ENCODE data around the gene PTPRG.

Gene PTPRG

GRCh38 chr3:61844346-61844745, 283.0 kb downstream of the PTPRG start:
- H3K4me1 ChIP-seq (ENCODE audit: control insufficient read depth, insufficient read depth, low read length), result peaks cover 41% of the 10 kb centered on the region
- no peak overlapping the region for H3K4me3 ChIP-seq (ENCODE audit: low read depth, low read length)
- no peaks in the 10 kb centered on the region for H3K27me3 ChIP-seq (ENCODE audit: control insufficient read depth, insufficient read depth, low read length)
- H3K27ac ChIP-seq (ENCODE audit: low read depth, low read length), result no peak overlapping the region
- H3K9me3 ChIP-seq (ENCODE audit: control insufficient read depth, insufficient read depth, low read depth, low read length), result no peaks in the 10 kb centered on the region; the same call in 1 of the 2 replicates
- no peak overlapping the region for H3K9ac ChIP-seq (ENCODE audit: low read length)
- no peaks in the 10 kb centered on the region for H3K36me3 ChIP-seq (ENCODE audit: control insufficient read depth, insufficient read depth, low read length)

DNA sequence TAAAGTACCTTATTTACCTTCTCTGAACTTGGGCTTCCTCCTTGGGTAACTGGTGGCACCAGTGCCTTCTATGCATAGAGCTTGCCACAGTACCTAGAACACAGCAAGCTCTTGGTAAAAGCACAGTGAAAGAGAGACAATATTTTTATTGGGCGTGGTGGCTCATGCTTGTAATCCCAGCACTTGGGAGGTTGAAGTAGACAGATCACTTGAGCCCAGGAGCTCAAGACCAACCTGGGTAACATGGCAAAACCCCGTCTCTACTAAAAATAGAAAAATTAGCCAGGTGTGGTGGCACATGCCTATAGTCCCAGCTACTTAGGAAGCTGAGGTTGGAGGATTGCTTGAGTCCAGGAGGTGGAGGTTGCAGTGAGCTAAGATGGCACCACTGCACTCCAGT, 285.1 kb downstream of the PTPRG start:
- Histone ChIP-seq H3K9me3 (ENCODE audit: control insufficient read depth, insufficient read depth, low read depth, low read length) (no peaks in the 10 kb centered on the region; the same call in 1 of the 2 replicates), H3K9ac (ENCODE audit: low read length) (no peak overlapping the region), H3K4me3 (ENCODE audit: low read depth, low read length) (no peak overlapping the region), H3K36me3 (ENCODE audit: control insufficient read depth, insufficient read depth, low read length) (no peaks in the 10 kb centered on the region), H3K4me1 (ENCODE audit: control insufficient read depth, insufficient read depth, low read length) (peaks cover 40% of the 10 kb centered on the region), H3K27ac (ENCODE audit: low read depth, low read length) (no peak overlapping the region), H3K27me3 (ENCODE audit: control insufficient read depth, insufficient read depth, low read length) (no peaks in the 10 kb centered on the region)

DNA sequence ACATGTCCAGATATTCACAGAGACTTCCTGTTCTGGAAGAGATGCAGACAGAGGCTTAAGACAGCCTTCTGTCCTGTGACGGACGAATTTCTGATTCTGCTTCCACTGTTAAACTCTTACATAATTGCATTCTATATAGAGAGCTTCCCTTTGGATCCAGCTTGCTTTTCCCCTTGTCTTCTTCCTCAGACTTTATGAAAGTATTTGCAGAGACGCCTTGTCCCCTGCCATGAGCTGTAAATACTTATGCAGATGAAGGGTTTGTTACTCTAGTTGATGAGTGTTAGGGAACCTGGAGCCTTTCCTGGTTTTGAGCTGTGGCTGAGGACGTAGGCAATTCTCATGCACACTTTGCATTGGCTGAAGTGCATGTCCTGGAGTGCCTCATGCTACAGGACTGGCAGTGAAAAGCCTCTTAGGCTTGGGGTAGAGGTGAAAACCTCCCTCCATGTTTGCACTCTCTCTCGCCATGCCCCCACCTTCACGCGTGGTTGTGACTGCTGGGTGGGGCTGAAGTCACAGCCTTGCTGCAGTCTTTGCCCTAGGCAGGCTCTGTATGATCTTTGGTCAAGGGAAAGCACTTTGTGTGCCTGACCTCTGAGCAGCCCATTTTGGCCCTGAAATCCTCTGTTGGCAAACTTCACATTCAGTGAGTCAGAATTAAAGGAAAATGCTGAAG, 286.6 kb downstream of the PTPRG start:
- H3K27ac ChIP-seq (ENCODE audit: low read depth, low read length), result no peak overlapping the region
- H3K36me3 ChIP-seq (ENCODE audit: control insufficient read depth, insufficient read depth, low read length), result no peaks in the 10 kb centered on the region
- H3K4me1 ChIP-seq (ENCODE audit: control insufficient read depth, insufficient read depth, low read length), result peaks cover 45% of the 10 kb centered on the region
- no peak overlapping the region for H3K9ac ChIP-seq (ENCODE audit: low read length)
- H3K4me3 ChIP-seq (ENCODE audit: low read depth, low read length), result peak overlapping the region; percentile 8; the same call in 1 of the 2 replicates
- H3K9me3 ChIP-seq (ENCODE audit: control insufficient read depth, insufficient read depth, low read depth, low read length), result no peaks in the 10 kb centered on the region
- H3K27me3 ChIP-seq (ENCODE audit: control insufficient read depth, insufficient read depth, low read length), result no peaks in the 10 kb centered on the region

DNA sequence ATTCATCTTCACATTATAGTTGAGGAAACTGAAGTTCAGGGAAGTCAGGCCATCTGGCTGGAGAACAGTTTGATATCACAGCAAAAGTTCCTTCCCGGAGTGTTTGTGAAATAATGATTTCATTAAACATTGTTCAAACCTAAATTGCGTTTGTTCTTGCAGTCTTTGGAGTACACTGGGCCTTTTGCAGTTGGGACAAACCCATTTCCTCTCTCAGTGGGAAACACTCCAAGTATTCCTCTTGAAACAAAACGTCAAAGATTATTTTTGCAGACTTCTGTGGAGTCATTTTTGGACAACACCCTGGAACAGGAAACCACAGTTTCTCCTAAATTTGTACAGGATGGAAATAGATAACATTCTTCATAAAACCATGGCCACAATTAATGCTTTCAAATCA, 287.5 kb downstream of the PTPRG start:
- H3K27ac ChIP-seq (ENCODE audit: low read depth, low read length), result no peak overlapping the region

GRCh38 chr3:61853912-61854311, 292.5 kb downstream of the PTPRG start:
- peaks cover 25% of the 10 kb centered on the region for H3K4me1 ChIP-seq (ENCODE audit: control insufficient read depth, insufficient read depth, low read length)
- H3K4me3 ChIP-seq (ENCODE audit: low read depth, low read length), result no peak overlapping the region
- H3K9ac ChIP-seq (ENCODE audit: low read length), result no peak overlapping the region
- H3K9me3 ChIP-seq (ENCODE audit: control insufficient read depth, insufficient read depth, low read depth, low read length), result no peaks in the 10 kb centered on the region
- H3K36me3 ChIP-seq (ENCODE audit: control insufficient read depth, insufficient read depth, low read length), result no peaks in the 10 kb centered on the region
- no peaks in the 10 kb centered on the region for H3K27me3 ChIP-seq (ENCODE audit: control insufficient read depth, insufficient read depth, low read length)
- H3K27ac ChIP-seq (ENCODE audit: low read depth, low read length), result no peak overlapping the region

More for the DNA sequence above, 287.5 kb downstream of the PTPRG start:
- Histone ChIP-seq H3K4me1 (ENCODE audit: control insufficient read depth, insufficient read depth, low read length) (peaks cover 53% of the 10 kb centered on the region), H3K9ac (ENCODE audit: low read length) (no peak overlapping the region), H3K36me3 (ENCODE audit: control insufficient read depth, insufficient read depth, low read length) (no peaks in the 10 kb centered on the region), H3K9me3 (ENCODE audit: control insufficient read depth, insufficient read depth, low read depth, low read length) (no peaks in the 10 kb centered on the region), H3K27me3 (ENCODE audit: control insufficient read depth, insufficient read depth, low read length) (no peaks in the 10 kb centered on the region), H3K4me3 (ENCODE audit: low read depth, low read length) (no peak overlapping the region)

- H3K27ac ChIP-seq (ENCODE audit: low read depth, low read length), result no peak overlapping the region
- peaks cover 23% of the 10 kb centered on the region for H3K4me1 ChIP-seq (ENCODE audit: control insufficient read depth, insufficient read depth, low read length)
- no peaks in the 10 kb centered on the region for H3K9me3 ChIP-seq (ENCODE audit: control insufficient read depth, insufficient read depth, low read depth, low read length)
These were observed 293.8 kb downstream of the PTPRG start for GRCh38 chr3:61855211-61855610.

DNA sequence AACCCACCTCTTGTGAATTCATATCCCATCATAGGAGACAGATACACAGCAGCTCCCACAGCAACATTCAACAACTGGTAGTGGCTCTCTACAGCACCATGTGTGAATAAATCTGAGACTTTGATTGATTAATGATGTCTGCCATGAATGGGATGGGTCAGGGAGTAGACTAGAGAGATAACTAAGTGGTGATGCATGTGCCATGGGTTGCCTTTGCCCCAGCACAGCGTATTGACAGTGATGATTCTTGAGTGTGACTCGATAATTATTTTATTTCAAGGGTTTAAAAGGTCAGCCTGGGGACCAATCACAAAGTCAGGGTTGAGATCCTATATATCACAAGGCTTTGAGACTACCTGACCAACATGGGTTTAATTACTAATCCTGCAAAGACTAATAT, 295.9 kb downstream of the PTPRG start:
- H3K27me3 ChIP-seq (ENCODE audit: control insufficient read depth, insufficient read depth, low read length), result no peaks in the 10 kb centered on the region
- no peaks in the 10 kb centered on the region for H3K36me3 ChIP-seq (ENCODE audit: control insufficient read depth, insufficient read depth, low read length)
- no peak overlapping the region for H3K4me3 ChIP-seq (ENCODE audit: low read depth, low read length)
- no peak overlapping the region for H3K27ac ChIP-seq (ENCODE audit: low read depth, low read length)
- no peaks in the 10 kb centered on the region for H3K9me3 ChIP-seq (ENCODE audit: control insufficient read depth, insufficient read depth, low read depth, low read length)
- no peak overlapping the region for H3K9ac ChIP-seq (ENCODE audit: low read length)
- H3K4me1 ChIP-seq (ENCODE audit: control insufficient read depth, insufficient read depth, low read length), result peaks cover 38% of the 10 kb centered on the region

More at GRCh38 chr3:61855211-61855610, 293.8 kb downstream of the PTPRG start:
- Histone ChIP-seq H3K4me3 (ENCODE audit: low read depth, low read length) (no peak overlapping the region), H3K27me3 (ENCODE audit: control insufficient read depth, insufficient read depth, low read length) (no peaks in the 10 kb centered on the region), H3K9ac (ENCODE audit: low read length) (no peak overlapping the region), H3K36me3 (ENCODE audit: control insufficient read depth, insufficient read depth, low read length) (no peaks in the 10 kb centered on the region)

- Histone ChIP-seq H3K4me1 (ENCODE audit: control insufficient read depth, insufficient read depth, low read length) (peaks cover 36% of the 10 kb centered on the region), H3K27me3 (ENCODE audit: control insufficient read depth, insufficient read depth, low read length) (no peaks in the 10 kb centered on the region), H3K9me3 (ENCODE audit: control insufficient read depth, insufficient read depth, low read depth, low read length) (no peaks in the 10 kb centered on the region), H3K36me3 (ENCODE audit: control insufficient read depth, insufficient read depth, low read length) (no peaks in the 10 kb centered on the region), H3K4me3 (ENCODE audit: low read depth, low read length) (no peak overlapping the region), H3K27ac (ENCODE audit: low read depth, low read length) (no peak overlapping the region), H3K9ac (ENCODE audit: low read length) (no peak overlapping the region)
These were observed 296.7 kb downstream of the PTPRG start for GRCh38 chr3:61858054-61858453.

DNA sequence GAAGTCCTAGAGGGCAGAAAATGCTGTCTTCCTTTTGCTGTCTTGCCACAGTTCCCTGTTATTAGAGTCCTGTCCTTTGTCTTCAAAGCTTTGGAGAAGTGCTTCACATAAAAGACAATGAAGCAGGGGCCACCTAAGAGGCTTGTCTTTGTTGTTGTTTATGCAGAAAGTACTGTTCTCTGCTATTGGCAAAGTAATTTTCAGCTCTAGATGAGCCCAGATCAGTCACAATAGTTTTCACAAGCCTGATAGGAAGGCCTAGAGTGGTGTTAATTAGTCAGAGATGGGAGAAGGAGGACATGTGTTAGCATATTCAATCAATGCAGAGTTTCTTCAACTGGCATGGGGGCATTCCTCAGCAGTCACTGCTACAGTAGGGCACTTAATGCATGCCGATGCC, 300.0 kb downstream of the PTPRG start:
- no peaks in the 10 kb centered on the region for H3K9me3 ChIP-seq (ENCODE audit: control insufficient read depth, insufficient read depth, low read depth, low read length)
- H3K27ac ChIP-seq (ENCODE audit: low read depth, low read length), result no peak overlapping the region
- H3K36me3 ChIP-seq (ENCODE audit: control insufficient read depth, insufficient read depth, low read length), result no peaks in the 10 kb centered on the region
- no peak overlapping the region for H3K9ac ChIP-seq (ENCODE audit: low read length)
- H3K27me3 ChIP-seq (ENCODE audit: control insufficient read depth, insufficient read depth, low read length), result no peaks in the 10 kb centered on the region
- peaks cover 36% of the 10 kb centered on the region for H3K4me1 ChIP-seq (ENCODE audit: control insufficient read depth, insufficient read depth, low read length)
- no peak overlapping the region for H3K4me3 ChIP-seq (ENCODE audit: low read depth, low read length)

DNA sequence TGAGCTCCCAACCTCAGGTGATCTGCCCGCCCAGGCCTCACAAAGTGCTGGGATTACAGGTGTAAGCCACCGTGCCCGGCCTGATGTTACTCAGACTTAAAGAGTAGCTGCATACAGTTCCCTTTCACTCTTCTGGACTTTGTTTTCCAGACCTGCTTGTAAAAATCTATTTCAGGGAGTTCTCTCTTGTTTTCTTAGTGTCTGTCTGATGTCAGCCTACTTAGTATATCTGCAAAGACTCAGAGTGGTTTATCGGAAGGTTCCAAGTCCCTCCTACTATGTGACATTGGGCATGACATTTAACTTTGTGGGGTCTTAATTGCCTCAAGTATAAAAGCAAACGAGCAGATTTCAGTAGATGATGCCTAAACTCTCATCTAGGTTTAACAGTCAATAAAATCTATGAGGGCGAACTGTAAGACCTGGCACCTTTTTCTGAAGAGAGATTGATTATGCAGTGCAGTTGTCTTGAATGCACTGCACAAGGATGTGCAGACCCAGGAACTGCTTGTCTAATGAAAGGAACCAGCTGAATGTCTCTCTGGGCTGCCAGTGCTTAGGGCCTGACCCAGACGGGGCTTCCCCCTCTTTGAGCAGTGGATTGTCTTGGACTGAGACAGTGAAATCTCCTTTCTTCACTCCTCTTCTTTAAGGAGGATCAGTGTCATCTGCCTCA, 301.4 kb downstream of the PTPRG start:
- Histone ChIP-seq H3K4me3 (ENCODE audit: low read depth, low read length) (no peak overlapping the region), H3K4me1 (ENCODE audit: control insufficient read depth, insufficient read depth, low read length) (peaks cover 38% of the 10 kb centered on the region), H3K36me3 (ENCODE audit: control insufficient read depth, insufficient read depth, low read length) (no peaks in the 10 kb centered on the region), H3K27ac (ENCODE audit: low read depth, low read length) (no peak overlapping the region), H3K9me3 (ENCODE audit: control insufficient read depth, insufficient read depth, low read depth, low read length) (no peaks in the 10 kb centered on the region), H3K27me3 (ENCODE audit: control insufficient read depth, insufficient read depth, low read length) (no peaks in the 10 kb centered on the region), H3K9ac (ENCODE audit: low read length) (no peak overlapping the region)

DNA sequence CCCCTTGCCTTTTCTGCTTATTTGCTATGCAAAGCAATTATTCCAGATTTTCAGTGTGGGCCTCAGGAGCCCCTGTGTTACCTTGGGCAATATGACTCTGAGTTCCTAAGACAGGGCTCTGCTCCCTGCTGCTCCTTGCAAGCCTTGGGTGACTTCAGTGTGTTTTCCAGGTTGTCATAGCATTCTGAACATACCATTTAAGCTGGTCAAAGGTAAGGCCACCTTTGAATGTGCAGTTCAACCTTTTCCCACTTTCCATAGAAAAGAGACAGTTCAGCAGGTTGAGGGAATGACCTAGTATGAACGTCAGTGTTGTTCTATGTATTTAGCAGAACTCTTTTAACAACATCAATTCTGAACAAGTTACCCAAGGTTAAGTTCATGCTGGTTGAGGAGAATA, 302.2 kb downstream of the PTPRG start:
- Histone ChIP-seq H3K4me3 (ENCODE audit: low read depth, low read length) (no peak overlapping the region), H3K4me1 (ENCODE audit: control insufficient read depth, insufficient read depth, low read length) (peaks cover 43% of the 10 kb centered on the region), H3K36me3 (ENCODE audit: control insufficient read depth, insufficient read depth, low read length) (no peaks in the 10 kb centered on the region), H3K9ac (ENCODE audit: low read length) (no peak overlapping the region), H3K9me3 (ENCODE audit: control insufficient read depth, insufficient read depth, low read depth, low read length) (no peaks in the 10 kb centered on the region), H3K27me3 (ENCODE audit: control insufficient read depth, insufficient read depth, low read length) (no peaks in the 10 kb centered on the region), H3K27ac (ENCODE audit: low read depth, low read length) (no peak overlapping the region)

All from HUES6 (cell line).